COLO829 (cell line): ENCODE data around the gene CDKN2AIP.
"Not testable (repeated sequence)": the region's sequence is repeated elsewhere in the genome, so short reads cannot be mapped to it uniquely, and the experiment has no call there.

Experiments
- DNase-seq: peaks from one replicate; pipeline ENCODE4 v3.0.0; 2012; ENCODE audit warnings: low spot score

Gene CDKN2AIP

DNA sequence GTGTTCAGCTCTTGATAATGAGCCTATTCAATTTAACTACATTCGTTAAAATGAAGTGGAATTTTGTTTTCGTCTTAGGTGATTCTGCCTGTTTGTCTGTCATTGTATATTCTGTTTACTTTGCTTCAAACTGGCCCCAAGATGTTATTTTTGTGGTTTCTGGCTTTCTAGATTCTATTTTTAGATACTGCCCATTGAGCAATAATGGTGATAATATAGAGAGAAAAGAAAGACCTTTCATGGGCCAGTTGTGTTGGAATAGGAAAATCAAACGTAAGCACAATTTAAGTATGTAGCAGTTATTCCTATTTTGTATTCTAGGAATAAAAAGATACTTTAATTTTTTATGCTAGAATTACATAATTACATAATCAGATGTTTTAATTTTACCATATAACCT lies 4.0 kb downstream of the CDKN2AIP start:
- no peak for DNase-seq

- no peak for DNase-seq
These were observed 4.9 kb downstream of the CDKN2AIP start for GRCh38 chr4:183449193-183449882.

- no peak for DNase-seq
These were observed 5.7 kb downstream of the CDKN2AIP start for GRCh38 chr4:183450108-183450507.

- no peak for DNase-seq
These were observed 11.2 kb downstream of the CDKN2AIP start for GRCh38 chr4:183455431-183456195.

GRCh38 chr4:183458005-183458404 lies 13.6 kb downstream of the CDKN2AIP start:
- no peak for DNase-seq

DNA sequence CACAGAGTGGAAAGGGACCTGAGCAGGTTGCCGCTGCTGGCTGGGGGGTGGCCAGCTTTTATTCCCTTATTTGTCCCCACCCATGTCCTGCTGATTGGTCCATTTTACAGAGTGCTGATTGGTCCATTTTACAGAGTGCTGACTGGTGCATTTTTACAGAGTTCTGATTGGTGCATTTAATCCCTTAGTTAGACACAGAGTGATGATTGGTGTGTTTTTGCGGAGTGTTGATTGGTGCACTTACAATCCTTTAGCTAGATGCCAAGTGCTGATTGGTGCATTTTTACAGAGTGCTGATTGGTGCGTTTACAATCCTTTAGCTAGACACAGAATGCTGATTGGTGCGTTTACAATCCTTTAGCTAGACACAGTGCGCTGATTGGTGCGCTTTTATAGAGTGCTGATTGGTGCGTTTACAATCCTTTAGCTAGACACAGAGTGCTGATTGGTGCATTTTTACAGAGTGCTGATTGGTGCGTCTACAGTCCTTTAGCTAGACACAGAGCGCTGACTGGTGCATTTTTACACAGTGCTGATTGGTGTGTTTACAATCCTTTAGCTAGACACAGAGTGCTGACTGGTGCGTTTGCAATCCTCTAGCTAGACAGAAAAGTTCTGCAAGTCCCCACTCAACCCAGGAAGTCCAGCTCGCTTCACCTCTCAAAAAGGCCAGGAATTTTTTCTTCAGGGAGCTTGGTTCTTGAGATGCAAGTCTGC lies 19.6 kb downstream of the CDKN2AIP start:
- not testable (repeated sequence) for DNase-seq

DNA sequence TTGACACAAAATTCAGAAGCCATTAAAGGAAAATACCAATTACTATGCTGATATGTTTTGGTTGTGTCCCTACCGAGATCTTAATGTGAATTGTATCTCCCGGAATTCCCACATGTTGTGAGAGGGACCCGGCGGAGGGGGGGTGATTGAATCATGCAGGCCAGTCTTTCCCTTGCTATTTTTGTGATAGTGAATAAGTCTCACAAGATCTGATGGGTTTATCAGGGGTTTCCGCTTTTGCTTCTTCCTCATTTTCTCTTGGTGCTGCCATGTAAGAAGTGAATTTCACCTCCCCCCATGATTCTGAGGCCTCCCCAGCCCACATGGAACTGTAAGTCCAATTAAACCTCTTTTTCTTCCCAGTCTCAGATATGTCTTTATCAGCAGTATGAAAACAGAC lies 21.4 kb downstream of the CDKN2AIP start:
- DNase-seq: not testable (repeated sequence)

GRCh38 chr4:183467246-183467645 lies 22.8 kb downstream of the CDKN2AIP start:
- no peak for DNase-seq

DNA sequence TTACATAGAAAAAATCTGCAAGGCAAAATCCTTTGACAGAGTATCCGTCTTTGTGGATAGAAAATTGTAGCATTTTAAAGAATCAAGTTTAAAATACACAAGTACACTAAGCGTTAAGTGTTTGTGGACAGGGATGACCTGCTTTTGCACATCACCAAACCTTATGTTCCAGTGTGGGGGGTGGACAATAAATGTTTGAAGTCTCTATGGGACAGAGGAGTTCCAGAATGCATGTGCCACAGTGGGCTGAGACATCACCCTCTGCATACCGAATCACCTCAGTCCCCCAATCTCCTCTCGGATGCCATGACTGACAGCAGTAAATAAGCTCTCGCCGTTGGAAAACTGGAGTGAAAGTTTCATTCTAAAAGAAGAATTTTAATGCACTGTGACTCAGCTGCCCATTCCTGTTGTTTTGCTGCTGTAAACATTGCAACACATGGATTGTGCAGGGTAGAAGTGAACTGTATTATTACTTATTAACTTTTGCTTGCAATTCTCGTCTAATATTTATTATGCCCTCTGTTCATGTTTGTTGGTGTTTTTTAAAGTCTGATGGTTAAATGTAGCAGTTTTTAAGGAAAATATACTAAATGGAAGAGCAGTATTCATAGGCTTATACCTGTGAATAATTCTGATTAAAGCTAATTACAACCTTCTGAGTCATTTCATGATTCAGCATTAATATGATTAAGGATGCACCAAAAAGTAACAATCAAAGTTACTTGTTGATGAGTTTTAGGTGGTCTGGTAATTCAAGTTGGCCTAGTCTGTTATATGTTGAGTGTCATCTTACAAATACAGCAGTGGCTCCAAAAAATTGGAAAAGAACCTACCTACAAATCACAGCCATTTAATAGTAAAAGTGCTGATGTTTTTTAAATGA lies 24.0 kb downstream of the CDKN2AIP start:
- DNase-seq: no peak

DNA sequence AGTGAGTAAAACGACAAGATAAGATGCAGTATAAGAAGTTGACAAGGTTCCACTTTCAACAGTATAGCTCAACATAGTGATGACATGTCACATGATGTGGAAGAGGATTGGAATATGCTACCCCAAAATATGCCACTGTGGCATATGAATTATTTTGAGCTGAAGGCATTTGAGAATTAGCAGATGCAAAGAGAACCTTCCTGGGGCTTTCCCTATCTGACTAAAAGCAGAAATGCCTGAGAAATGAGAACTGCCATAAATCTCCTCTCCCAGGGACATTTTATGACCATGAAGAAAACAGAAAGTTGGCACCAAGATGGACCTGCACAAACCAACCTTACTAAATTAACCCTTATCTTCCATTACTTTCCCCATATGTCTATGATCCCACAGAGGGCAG lies 24.8 kb downstream of the CDKN2AIP start:
- DNase-seq: no peak

GRCh38 chr4:183469936-183470335 lies 25.5 kb downstream of the CDKN2AIP start:
- peak; percentile 90 for DNase-seq

- DNase-seq: no peak
These were observed 26.4 kb downstream of the CDKN2AIP start for GRCh38 chr4:183470821-183471220.

DNA sequence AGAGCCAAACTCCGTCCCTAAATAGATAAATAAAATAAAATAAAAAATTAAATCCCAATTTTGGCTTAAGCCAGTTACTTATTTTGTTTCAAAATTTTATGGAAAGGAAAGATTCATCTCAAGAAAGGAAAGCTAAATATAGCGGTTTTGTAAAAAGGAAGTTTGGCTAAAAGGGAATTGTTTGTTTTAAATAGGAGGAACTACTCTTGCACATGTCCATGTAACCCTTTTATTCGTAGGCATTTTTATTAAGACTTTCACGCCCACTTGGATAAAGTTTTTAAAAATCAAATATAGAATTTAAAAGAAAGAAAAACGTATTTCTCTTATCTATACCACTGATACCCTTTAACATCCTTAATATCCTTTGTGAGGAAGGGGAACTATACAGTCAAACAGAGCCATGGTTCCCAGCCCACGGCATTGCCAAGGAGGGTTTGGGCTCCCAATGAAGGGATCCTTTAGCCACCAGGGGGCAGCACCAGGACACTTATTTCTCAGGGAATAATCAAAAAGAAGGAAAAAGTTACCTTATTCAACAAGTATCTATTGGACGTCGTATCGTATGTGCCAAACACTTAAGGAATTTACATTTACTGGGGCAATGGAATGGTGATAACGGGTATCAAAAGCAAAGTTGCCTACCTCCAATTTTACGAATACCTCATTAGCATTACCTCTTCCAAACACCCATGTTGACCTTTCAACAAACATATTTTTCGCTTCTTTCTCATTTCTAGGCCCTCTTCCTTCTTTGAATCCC lies 27.7 kb downstream of the CDKN2AIP start:
- DNase-seq: peak; percentile 79

DNA sequence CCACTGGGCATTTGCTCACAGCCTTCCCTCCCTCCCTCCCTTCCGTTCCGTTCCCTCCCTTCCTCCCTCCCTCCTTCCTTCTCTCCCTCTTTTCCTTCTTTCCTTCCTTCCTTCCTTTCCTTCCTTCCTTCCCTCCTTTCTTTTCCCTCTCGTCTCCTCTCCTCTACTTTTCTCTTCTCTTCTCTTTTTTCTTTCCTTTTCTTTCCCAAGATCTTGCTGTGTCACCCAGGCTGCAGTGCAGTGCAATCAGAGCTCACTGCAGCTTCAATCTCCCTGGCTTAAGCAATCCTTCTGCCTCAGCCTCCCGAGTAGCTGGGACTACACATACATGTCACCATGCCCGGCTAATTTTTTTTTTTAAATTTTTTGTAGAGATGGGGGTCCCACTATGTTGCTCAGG lies 33.7 kb downstream of the CDKN2AIP start:
- DNase-seq: no peak

DNA sequence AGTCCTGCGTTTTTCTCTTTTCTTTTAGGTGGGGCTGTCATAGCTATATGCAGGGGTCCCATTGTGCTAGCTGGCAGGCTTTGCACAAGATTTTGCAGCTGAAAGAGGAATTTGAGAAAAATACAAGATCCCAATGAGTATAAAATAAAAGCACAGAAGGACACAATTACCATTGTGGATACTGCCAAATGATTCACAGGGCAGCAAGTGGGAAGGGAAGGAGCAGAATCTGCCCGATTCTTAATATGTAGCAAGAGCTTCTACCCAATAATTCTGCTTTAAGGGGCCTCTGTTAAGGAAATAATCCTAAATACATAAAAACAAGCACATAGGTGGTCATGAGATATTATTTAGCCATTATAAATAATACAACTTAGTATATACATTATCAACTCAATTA lies 34.5 kb downstream of the CDKN2AIP start:
- no peak for DNase-seq

DNA sequence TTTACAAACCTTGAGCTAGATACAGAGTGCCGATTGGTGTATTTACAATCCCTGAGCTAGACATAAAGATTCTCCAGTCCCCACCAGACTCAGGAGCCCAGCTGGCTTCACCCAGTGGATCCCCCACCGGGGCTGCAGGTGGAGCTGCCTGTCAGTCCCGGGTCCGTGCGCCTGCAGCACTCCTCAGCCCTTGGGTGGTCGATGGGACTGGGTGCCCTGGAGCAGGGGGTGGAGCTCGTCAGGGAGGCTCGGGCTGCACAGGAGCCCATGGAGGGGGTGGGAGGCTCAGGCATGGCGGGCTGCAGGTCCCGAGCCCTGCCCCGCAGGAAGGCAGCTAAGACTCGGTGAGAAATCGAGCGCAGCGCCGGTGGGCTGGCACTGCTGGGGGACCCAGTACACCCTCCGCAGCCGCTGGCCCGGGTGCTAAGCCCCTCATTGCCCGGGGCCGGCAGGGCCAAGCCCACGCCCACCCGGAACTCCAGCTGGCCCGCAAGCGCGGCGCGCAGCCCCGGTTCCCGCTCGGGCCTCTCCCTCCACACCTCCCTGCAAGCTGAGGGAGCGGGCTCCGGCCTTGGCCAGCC lies 38.2 kb downstream of the CDKN2AIP start:
- not testable (repeated sequence) for DNase-seq

DNA sequence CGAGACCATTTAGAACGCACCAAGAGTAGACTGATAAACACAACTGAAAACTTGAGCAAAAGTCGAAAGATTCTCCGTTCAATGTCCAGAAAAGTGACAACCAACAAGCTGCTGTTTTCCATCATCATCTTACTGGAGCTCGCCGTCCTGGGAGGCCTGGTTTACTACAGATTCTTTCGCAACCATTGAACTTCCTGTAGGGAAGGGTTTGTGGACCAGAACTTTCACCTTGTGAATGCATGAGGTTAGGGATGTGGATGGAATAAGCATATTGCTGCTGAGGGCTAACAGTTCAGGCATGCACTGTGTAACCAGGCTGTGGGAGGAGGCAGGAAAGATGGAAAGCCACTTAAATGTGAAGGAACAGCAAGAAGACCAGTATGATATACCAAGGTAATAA lies 39.6 kb downstream of the CDKN2AIP start:
- no peak for DNase-seq

DNA sequence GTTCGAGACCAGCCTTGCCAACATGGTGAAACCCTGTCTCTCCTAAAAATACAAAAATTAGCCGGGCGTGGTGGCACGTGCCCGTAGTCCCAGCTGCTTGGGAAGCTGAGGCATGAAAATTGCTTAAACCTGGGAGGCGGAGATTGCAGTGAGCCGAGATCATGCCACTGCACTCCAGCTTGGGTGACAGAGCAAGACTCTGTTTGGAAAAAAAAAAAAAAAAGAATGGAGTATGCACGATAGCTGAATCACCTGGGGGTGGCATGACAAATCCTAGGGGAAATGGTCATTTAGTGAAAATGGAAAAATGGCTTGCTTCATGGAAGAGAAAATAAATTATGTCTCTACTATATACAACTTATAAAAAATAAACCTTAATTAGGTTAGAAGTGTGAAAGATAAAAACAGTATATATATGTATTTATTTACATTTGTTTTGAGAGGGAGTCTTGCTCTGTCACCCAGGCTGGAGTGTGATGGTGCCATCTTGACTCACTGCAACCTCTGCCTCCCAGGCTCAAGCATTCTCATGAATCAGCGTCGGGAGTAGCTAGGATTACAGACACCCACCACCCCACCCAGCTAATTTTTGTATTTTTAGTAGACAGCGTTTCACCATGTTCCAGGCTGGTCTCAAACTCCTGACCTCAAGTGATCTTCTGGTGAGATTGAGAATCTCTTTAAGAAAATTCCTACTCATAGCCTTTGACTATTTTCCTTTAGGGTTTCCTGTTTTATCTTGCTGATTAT lies 41.1 kb downstream of the CDKN2AIP start:
- no peak for DNase-seq

GRCh38 chr4:183492791-183493222 lies 48.4 kb downstream of the CDKN2AIP start:
- DNase-seq: no peak

DNA sequence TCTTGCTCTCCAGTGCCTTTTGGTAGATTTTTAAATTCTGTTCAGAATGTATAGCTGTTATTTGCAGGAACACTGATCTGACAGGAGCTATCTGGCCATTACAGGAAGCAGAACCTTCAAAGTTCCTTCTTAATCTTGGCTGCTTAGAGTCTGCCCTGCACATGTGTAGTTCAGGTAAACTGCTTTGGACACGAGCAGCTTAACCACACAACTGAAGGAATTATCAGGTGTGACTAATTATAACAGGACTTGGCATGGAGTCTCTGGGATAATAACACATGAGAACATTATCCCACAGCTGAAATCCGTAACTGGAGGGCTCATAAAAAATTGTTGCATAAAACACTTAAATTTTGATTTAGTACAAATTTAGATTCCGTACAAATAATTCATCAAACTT lies 48.8 kb downstream of the CDKN2AIP start:
- DNase-seq: no peak
